Measurements from ENCODE around the gene RNF214.

RNF214 gene

DNA sequence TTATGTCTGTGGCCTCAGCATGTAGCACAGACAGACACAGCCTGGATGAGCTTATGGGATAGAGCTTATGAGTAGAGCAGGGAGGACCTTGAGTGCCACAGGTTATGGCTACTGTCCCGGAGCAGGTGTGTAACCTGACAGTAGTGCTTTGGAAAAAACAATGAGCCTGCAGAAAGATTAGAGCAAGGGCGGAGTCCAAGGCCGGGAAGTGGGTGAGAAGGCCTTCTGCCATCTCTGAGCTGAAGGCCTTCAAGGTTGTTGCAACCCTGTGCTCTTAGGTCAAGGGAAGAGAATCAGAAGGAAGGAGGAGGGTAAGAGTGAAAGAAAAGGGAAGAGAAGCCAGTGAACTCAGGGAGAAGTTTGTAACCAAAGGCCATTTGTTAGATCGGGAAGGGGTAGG is 37.2 kb upstream of the RNF214 start:
- H3K4me2 ChIP-seq (ENCODE audit: insufficient read depth, low read length), result no peak overlapping the region
- H3K9me3 ChIP-seq (ENCODE audit: insufficient read depth, low read length, severe bottlenecking), result no peaks in the 10 kb centered on the region
- no peak overlapping the region for H2AFZ ChIP-seq (ENCODE audit: low read depth, low read length)
- H3K4me3 ChIP-seq (ENCODE audit: low read depth in 1 of 2, low read length in 2 of 2), result no peak overlapping the region
- peaks cover 15% of the 10 kb centered on the region; the same call in 1 of the 2 replicates for H3K36me3 ChIP-seq (ENCODE audit: insufficient read depth, low read length)
- no peak overlapping the region for H3K9ac ChIP-seq (ENCODE audit: low read depth, low read length)
- no peaks in the 10 kb centered on the region for H3K79me2 ChIP-seq (ENCODE audit: insufficient read depth, low read length)
- DNase-seq (no peak), ATAC-seq (ENCODE audit: insufficient read depth, low read depth) (no peak)
- no peaks in the 10 kb centered on the region for H3K4me1 ChIP-seq (ENCODE audit: insufficient read depth, low read length)
- TF ChIP-seq CTCF (IDR thresholded peaks at IDR 0.05; ENCODE audit: borderline replicate concordance, extremely low read depth, low read length, poor library complexity, severe bottlenecking) (no peak), EZH2 (IDR thresholded peaks at IDR 0.05; ENCODE audit: borderline replicate concordance, low read depth, low read length, severe bottlenecking) (no peak)
- H3K27ac ChIP-seq (ENCODE audit: low read length), result no peak overlapping the region
- H4K20me1 ChIP-seq (ENCODE audit: insufficient read depth, low read length), result no peaks in the 10 kb centered on the region
- no peaks in the 10 kb centered on the region for H3K27me3 ChIP-seq (ENCODE audit: insufficient read depth, low read length, poor library complexity)

GRCh38 chr11:117195761-117196160 is 36.7 kb upstream of the RNF214 start:
- Histone ChIP-seq H3K27ac (ENCODE audit: low read length) (no peak overlapping the region), H3K79me2 (ENCODE audit: insufficient read depth, low read length) (no peaks in the 10 kb centered on the region), H3K9me3 (ENCODE audit: insufficient read depth, low read length, severe bottlenecking) (no peaks in the 10 kb centered on the region), H3K9ac (ENCODE audit: low read depth, low read length) (no peak overlapping the region), H3K27me3 (ENCODE audit: insufficient read depth, low read length, poor library complexity) (no peaks in the 10 kb centered on the region), H2AFZ (ENCODE audit: low read depth, low read length) (no peak overlapping the region), H3K4me2 (ENCODE audit: insufficient read depth, low read length) (no peak overlapping the region), H3K4me1 (ENCODE audit: insufficient read depth, low read length) (no peaks in the 10 kb centered on the region), H3K36me3 (ENCODE audit: insufficient read depth, low read length) (peaks cover 10% of the 10 kb centered on the region; the same call in 1 of the 2 replicates), H3K4me3 (ENCODE audit: low read depth in 1 of 2, low read length in 2 of 2) (no peak overlapping the region), H4K20me1 (ENCODE audit: insufficient read depth, low read length) (no peaks in the 10 kb centered on the region)
- ATAC-seq (ENCODE audit: insufficient read depth, low read depth) (no peak), DNase-seq (no peak)
- no peak for TF ChIP-seq EZH2 (IDR thresholded peaks at IDR 0.05; ENCODE audit: borderline replicate concordance, low read depth, low read length, severe bottlenecking)
- TF ChIP-seq CTCF (IDR thresholded peaks at IDR 0.05; ENCODE audit: borderline replicate concordance, extremely low read depth, low read length, poor library complexity, severe bottlenecking), result no peak

GRCh38 chr11:117197006-117197405 is 35.5 kb upstream of the RNF214 start:
- H3K9ac ChIP-seq (ENCODE audit: low read depth, low read length), result no peak overlapping the region
- H3K4me2 ChIP-seq (ENCODE audit: insufficient read depth, low read length), result no peak overlapping the region
- no peak for DNase-seq
- no peaks in the 10 kb centered on the region for H3K9me3 ChIP-seq (ENCODE audit: insufficient read depth, low read length, severe bottlenecking)
- no peaks in the 10 kb centered on the region for H3K79me2 ChIP-seq (ENCODE audit: insufficient read depth, low read length)
- H2AFZ ChIP-seq (ENCODE audit: low read depth, low read length), result no peak overlapping the region
- no peaks in the 10 kb centered on the region for H3K27me3 ChIP-seq (ENCODE audit: insufficient read depth, low read length, poor library complexity)
- ATAC-seq (ENCODE audit: insufficient read depth, low read depth), result no peak
- H3K4me1 ChIP-seq (ENCODE audit: insufficient read depth, low read length), result no peaks in the 10 kb centered on the region
- TF ChIP-seq EZH2 (IDR thresholded peaks at IDR 0.05; ENCODE audit: borderline replicate concordance, low read depth, low read length, severe bottlenecking), result no peak
- TF ChIP-seq CTCF (IDR thresholded peaks at IDR 0.05; ENCODE audit: borderline replicate concordance, extremely low read depth, low read length, poor library complexity, severe bottlenecking), result no peak
- H3K27ac ChIP-seq (ENCODE audit: low read length), result no peak overlapping the region
- H3K36me3 ChIP-seq (ENCODE audit: insufficient read depth, low read length), result peaks cover 4% of the 10 kb centered on the region; the same call in 1 of the 2 replicates
- no peaks in the 10 kb centered on the region for H4K20me1 ChIP-seq (ENCODE audit: insufficient read depth, low read length)
- H3K4me3 ChIP-seq (ENCODE audit: low read depth in 1 of 2, low read length in 2 of 2), result no peak overlapping the region
